Endothelial cell (in vitro differentiated cells): ENCODE results near the gene LRP1B. TPM values are rescaled to one million over a fixed set of nuclear protein-coding genes. Genes with fewer than 3 reads are reported as not detected.

ENCODE experiments used
- DNase-seq: peaks from one replicate; pipeline ENCODE4 v3.0.0; 2021; ENCODE audit warnings: low spot score
- H3K27ac Mint-ChIP-seq: one replicate; pipeline ENCODE4 v1.8.0; 2021; ENCODE audit warnings: mixed read lengths, inconsistent platforms; ENCODE audit not compliant: unreplicated experiment
- H3K27me3 Mint-ChIP-seq: one replicate; pipeline ENCODE4 v1.8.0; 2021; ENCODE audit warnings: mild to moderate bottlenecking, moderate library complexity, mixed read lengths, inconsistent platforms; ENCODE audit not compliant: unreplicated experiment
- H3K36me3 Mint-ChIP-seq: one replicate; pipeline ENCODE4 v1.8.0; 2021; ENCODE audit warnings: mild to moderate bottlenecking, low read depth, mixed read lengths, inconsistent platforms; ENCODE audit not compliant: unreplicated experiment
- H3K4me1 Mint-ChIP-seq: one replicate; pipeline ENCODE4 v1.8.0; 2021; ENCODE audit warnings: mild to moderate bottlenecking, mixed read lengths, inconsistent platforms; ENCODE audit not compliant: unreplicated experiment
- H3K4me3 Mint-ChIP-seq: one replicate; pipeline ENCODE4 v1.8.0; 2021; ENCODE audit warnings: mild to moderate bottlenecking, mixed read lengths, inconsistent platforms; ENCODE audit not compliant: unreplicated experiment
- H3K9me3 Mint-ChIP-seq: one replicate; pipeline ENCODE4 v1.8.0; 2021; ENCODE audit warnings: mixed read lengths, inconsistent platforms; ENCODE audit not compliant: unreplicated experiment
- CTCF ChIP-seq: fragments of 200-600 bp; sonication (generic); IDR thresholded peaks from one replicate; pipeline ENCODE4 v1.5.0; 2021; ENCODE audit warnings: antibody characterized with exemption; ENCODE audit not compliant: unreplicated experiment
- total RNA-seq: library from RNA; stranded (reverse); fragmentation: NEBNext Ultra II Directional; extraction: Animal tissue kit (Norgen Biotek cat#: 25700); gene quantifications from one replicate; pipeline ENCODE4 v1.2.1, GENCODE V29; 2021; ENCODE audit not compliant: unreplicated experiment

The LRP1B gene
- total RNA-seq, 1 donor from 2014 or later: 1.4 TPM

GRCh38 chr2:142048581-142048980, 82.2 kb downstream of the LRP1B start:
- H3K27me3 Mint-ChIP-seq: no peaks in the 10 kb centered on the region
- no peaks in the 10 kb centered on the region for H3K9me3 Mint-ChIP-seq
- no peaks in the 10 kb centered on the region for H3K36me3 Mint-ChIP-seq
- H3K27ac Mint-ChIP-seq: no peak overlapping the region
- DNase-seq: no peak
- no peak for TF ChIP-seq CTCF
- no peak overlapping the region for H3K4me3 Mint-ChIP-seq
- no peaks in the 10 kb centered on the region for H3K4me1 Mint-ChIP-seq

GRCh38 chr2:142045641-142046040, 85.2 kb downstream of the LRP1B start:
- H3K27me3 Mint-ChIP-seq: no peaks in the 10 kb centered on the region
- no peak overlapping the region for H3K27ac Mint-ChIP-seq
- H3K36me3 Mint-ChIP-seq: no peaks in the 10 kb centered on the region
- H3K9me3 Mint-ChIP-seq: no peaks in the 10 kb centered on the region
- TF ChIP-seq CTCF: no peak
- no peaks in the 10 kb centered on the region for H3K4me1 Mint-ChIP-seq
- H3K4me3 Mint-ChIP-seq: no peak overlapping the region
- DNase-seq: no peak

- Mint-ChIP-seq H3K27ac (no peak overlapping the region), H3K4me1 (no peaks in the 10 kb centered on the region), H3K4me3 (no peak overlapping the region), H3K36me3 (no peaks in the 10 kb centered on the region), H3K9me3 (no peaks in the 10 kb centered on the region), H3K27me3 (no peaks in the 10 kb centered on the region)
- TF ChIP-seq CTCF: no peak
- no peak for DNase-seq
Measured at GRCh38 chr2:142044197-142044596, 86.6 kb downstream of the LRP1B start.

- Mint-ChIP-seq H3K9me3 (no peaks in the 10 kb centered on the region), H3K4me1 (no peaks in the 10 kb centered on the region), H3K27ac (no peak overlapping the region), H3K4me3 (no peak overlapping the region), H3K27me3 (no peaks in the 10 kb centered on the region), H3K36me3 (no peaks in the 10 kb centered on the region)
- no peak for DNase-seq
- no peak for TF ChIP-seq CTCF
Measured at GRCh38 chr2:142042536-142043199, 88.1 kb downstream of the LRP1B start.

GRCh38 chr2:142041996-142042395, 88.8 kb downstream of the LRP1B start:
- Mint-ChIP-seq H3K4me1 (peaks cover 4% of the 10 kb centered on the region), H3K4me3 (no peak overlapping the region), H3K27ac (no peak overlapping the region), H3K36me3 (no peaks in the 10 kb centered on the region), H3K27me3 (no peaks in the 10 kb centered on the region), H3K9me3 (no peaks in the 10 kb centered on the region)
- no peak for TF ChIP-seq CTCF
- no peak for DNase-seq
